Mammary epithelial cell (primary cell): Measurements from ENCODE around the gene NFATC2IP.

Experiments used
- CTCF ChIP-seq, 2 donors: IDR thresholded peaks in 1 of 2; conservative IDR thresholded peaks in 1 of 2; 2 replicates each; pipeline ENCODE4 v1.5.1; 2011 to 2012; ENCODE audit warnings: inconsistent platforms in 2 of 2, low read length in 2 of 2, mild to moderate bottlenecking in 2 of 2, control low read depth in 1 of 2, low read depth in 1 of 2; ENCODE audit not compliant: insufficient read depth in 1 of 2; ENCODE audit errors: extremely low read depth in 1 of 2
- EZH2 ChIP-seq: IDR thresholded peaks from 2 replicates; pipeline ENCODE4 v1.6.1; 2012; ENCODE audit warnings: low read length, inconsistent platforms, borderline replicate concordance

- TF ChIP-seq CTCF (conservative IDR thresholded peaks at IDR 0.05 in 1 of 2, IDR thresholded peaks at IDR 0.05 in 1 of 2; ENCODE audit: extremely low read depth in 1 of 2, insufficient read depth in 1 of 2, low read depth in 1 of 2, low read length in 2 of 2) (no peak), EZH2 (no peak)
Measured at GRCh38 chr16:28918698-28919097, 32.0 kb upstream of the NFATC2IP start.
